ENCODE data around the gene SYT12. TPM values are rescaled to one million over a fixed set of nuclear protein-coding genes. Genes with fewer than 3 reads are reported as not detected.
A peak's percentile ranks its signal among the peaks of the same experiment; 100 is the strongest.

Gene SYT12
- polyA plus RNA-seq, 3 donors, result not detected

- no peaks in the 10 kb centered on the region for H3K36me3 ChIP-seq (replicated peaks in 1 of 2; ENCODE audit: control insufficient read depth in 1 of 2, insufficient read depth in 2 of 2, low read length in 2 of 2)
- no peak for DNase-seq
- no peak overlapping the region for H2AFZ ChIP-seq (ENCODE audit: insufficient read depth, low read depth, low read length, poor library complexity, severe bottlenecking)
- no peak overlapping the region for H3K9ac ChIP-seq (ENCODE audit: insufficient read depth, low read length, poor library complexity, severe bottlenecking)
- no peak for TF ChIP-seq CTCF (IDR thresholded peaks at IDR 0.05)
- no peak overlapping the region for H3K4me3 ChIP-seq (replicated peaks in 1 of 3; ENCODE audit: low read depth in 2 of 3, low read length in 3 of 3)
- no peak overlapping the region for H3K27ac ChIP-seq (ENCODE audit: low read depth in 1 of 2, low read length in 2 of 2)
- no peak overlapping the region for H3K4me2 ChIP-seq (replicated peaks; ENCODE audit: extremely low read depth, low read length, poor library complexity, severe bottlenecking)
- H3K36me3 Mint-ChIP-seq, result no peaks in the 10 kb centered on the region
- peaks cover 4 to 11% of the 10 kb centered on the region in 2 donors for H3K4me1 ChIP-seq (ENCODE audit: control insufficient read depth in 1 of 2, insufficient read depth in 2 of 2, low read length in 2 of 2)
- no peak overlapping the region for H3K4me3 Mint-ChIP-seq
- WGBS (ENCODE audit: insufficient coverage), result 100% methylated on average over 2 of the region's 6 CpGs
- peaks cover 7 to 28% (median 19%) of the 10 kb centered on the region in 7 donors for H3K9me3 Mint-ChIP-seq
- H3K27me3 ChIP-seq (ENCODE audit: control insufficient read depth in 2 of 2, insufficient read depth in 2 of 2, low read length in 2 of 2), result no peaks in the 10 kb centered on the region
- peak overlapping the region in 1 of 7 donors; percentile 54 for H3K27ac Mint-ChIP-seq
- H3K4me1 Mint-ChIP-seq, result peaks cover 7% of the 10 kb centered on the region
- H3K27me3 Mint-ChIP-seq (ENCODE audit: low read depth in 3 of 3), result peaks cover 10 to 22% (median 12%) of the 10 kb centered on the region in 3 donors
- H3K9me3 ChIP-seq (replicated peaks in 1 of 2; ENCODE audit: control insufficient read depth in 1 of 2, insufficient read depth in 1 of 2, low read length in 2 of 2), result peaks cover 9 to 34% of the 10 kb centered on the region in 2 donors
- H4K20me1 ChIP-seq (ENCODE audit: insufficient read depth, low read length), result no peaks in the 10 kb centered on the region
- H3K79me2 ChIP-seq (ENCODE audit: insufficient read depth, low read length), result no peaks in the 10 kb centered on the region
- intact Hi-C loops (cut with micrococcal nuclease), result loop anchor here in 1 of 2 donors (10.0 kb wide), 1 partner anchor 282 kb away; no protein-coding TSS in a partner anchor
Observed at GRCh38 chr11:66976925-66977324, 46.0 kb upstream of the SYT12 start.

- 100% methylated on average over 2 of the region's 2 CpGs for WGBS (ENCODE audit: insufficient coverage)
- Histone ChIP-seq H3K27me3 (ENCODE audit: control insufficient read depth in 2 of 2, insufficient read depth in 2 of 2, low read length in 2 of 2) (no peaks in the 10 kb centered on the region), H4K20me1 (ENCODE audit: insufficient read depth, low read length) (no peaks in the 10 kb centered on the region), H3K9me3 (replicated peaks in 1 of 2; ENCODE audit: control insufficient read depth in 1 of 2, insufficient read depth in 1 of 2, low read length in 2 of 2) (peaks cover 9 to 34% of the 10 kb centered on the region in 2 donors), H3K36me3 (replicated peaks in 1 of 2; ENCODE audit: control insufficient read depth in 1 of 2, insufficient read depth in 2 of 2, low read length in 2 of 2) (no peaks in the 10 kb centered on the region), H3K9ac (ENCODE audit: insufficient read depth, low read length, poor library complexity, severe bottlenecking) (no peak overlapping the region), H3K4me3 (replicated peaks in 1 of 3; ENCODE audit: low read depth in 2 of 3, low read length in 3 of 3) (no peak overlapping the region), H3K27ac (ENCODE audit: low read depth in 1 of 2, low read length in 2 of 2) (no peak overlapping the region), H2AFZ (ENCODE audit: insufficient read depth, low read depth, low read length, poor library complexity, severe bottlenecking) (no peak overlapping the region), H3K4me2 (replicated peaks; ENCODE audit: extremely low read depth, low read length, poor library complexity, severe bottlenecking) (no peak overlapping the region), H3K4me1 (ENCODE audit: control insufficient read depth in 1 of 2, insufficient read depth in 2 of 2, low read length in 2 of 2) (peaks cover 6 to 17% of the 10 kb centered on the region in 2 donors), H3K79me2 (ENCODE audit: insufficient read depth, low read length) (no peaks in the 10 kb centered on the region)
- Mint-ChIP-seq H3K27ac (no peak overlapping the region), H3K4me1 (peaks cover 15% of the 10 kb centered on the region), H3K36me3 (peaks cover 0 to 2% of the 10 kb centered on the region in 2 donors), H3K4me3 (no peak overlapping the region), H3K9me3 (peaks cover 7 to 30% (median 19%) of the 10 kb centered on the region in 7 donors), H3K27me3 (ENCODE audit: low read depth in 3 of 3) (peaks cover 9 to 23% (median 11%) of the 10 kb centered on the region in 3 donors)
- TF ChIP-seq CTCF (IDR thresholded peaks at IDR 0.05), result no peak
- intact Hi-C loops (cut with micrococcal nuclease), result loop anchor here in 1 of 2 donors (10.0 kb wide), 1 partner anchor 283 kb away; no protein-coding TSS in a partner anchor
- no peak for DNase-seq
Observed at GRCh38 chr11:66978229-66978628, 44.7 kb upstream of the SYT12 start.
